HG03066 (cell line): ENCODE measurements around the gene MISP3.

Experiments
- ATAC-seq: cut with Tn5 transposase; IDR thresholded peaks from one replicate; pipeline ENCODE4 v1.9.1; 2021; ENCODE audit warnings: low read depth; ENCODE audit not compliant: unreplicated experiment

The MISP3 gene

GRCh38 chr19:14078411-14078810 is 5.8 kb downstream of the MISP3 start:
- ATAC-seq: no peak

- peak; percentile 82 for ATAC-seq
Measured at GRCh38 chr19:14080887-14081796, 8.6 kb downstream of the MISP3 start.

- peak; percentile 32 for ATAC-seq
Measured at GRCh38 chr19:14081797-14082674, 9.4 kb downstream of the MISP3 start.

GRCh38 chr19:14082675-14082960 is 10.0 kb downstream of the MISP3 start:
- ATAC-seq: no peak

GRCh38 chr19:14085309-14085995 is 12.9 kb downstream of the MISP3 start, which contains the start of gene C19orf67:
Gene C19orf67 (minus strand): TSS chr19:14085783. CDS start chr19:14085627, 156 bp downstream.
- no peak for ATAC-seq

GRCh38 chr19:14086098-14086497 is 13.5 kb downstream of the MISP3 start:
- ATAC-seq: no peak

- ATAC-seq: no peak
Measured at GRCh38 chr19:14088634-14089411, 16.2 kb downstream of the MISP3 start.

GRCh38 chr19:14089412-14089661 is 16.8 kb downstream of the MISP3 start:
- ATAC-seq: no peak

- no peak for ATAC-seq
Measured at GRCh38 chr19:14089662-14090508, 17.3 kb downstream of the MISP3 start.

- peak; percentile 32 for ATAC-seq
Measured at GRCh38 chr19:14090509-14091080, 18.0 kb downstream of the MISP3 start, which contains the start of gene SAMD1. Gene SAMD1 (minus strand): TSS chr19:14090751.

- ATAC-seq: peak; percentile 49
Measured at GRCh38 chr19:14091081-14091812, 18.7 kb downstream of the MISP3 start.

GRCh38 chr19:14091813-14092462 is 19.4 kb downstream of the MISP3 start:
- peak; percentile 11 for ATAC-seq

GRCh38 chr19:14093117-14093823 is 20.7 kb downstream of the MISP3 start:
- no peak for ATAC-seq

- no peak for ATAC-seq
Measured at GRCh38 chr19:14094854-14095253, 22.3 kb downstream of the MISP3 start.

- ATAC-seq: no peak
Measured at GRCh38 chr19:14096272-14096992, 23.8 kb downstream of the MISP3 start.

GRCh38 chr19:14097532-14098151 is 25.1 kb downstream of the MISP3 start:
- no peak for ATAC-seq
